GOT3 (cell line): ENCODE results near the gene SH3BP4.
"Not testable (repeated sequence)": the region's sequence is repeated elsewhere in the genome, so short reads cannot be mapped to it uniquely, and the experiment has no call there.

Experiments used
- DNase-seq: peaks from one replicate; lab custom pipeline; 2025; ENCODE audit warnings: mixed read lengths; lab: John Stamatoyannopoulos, UW

SH3BP4 gene

DNA sequence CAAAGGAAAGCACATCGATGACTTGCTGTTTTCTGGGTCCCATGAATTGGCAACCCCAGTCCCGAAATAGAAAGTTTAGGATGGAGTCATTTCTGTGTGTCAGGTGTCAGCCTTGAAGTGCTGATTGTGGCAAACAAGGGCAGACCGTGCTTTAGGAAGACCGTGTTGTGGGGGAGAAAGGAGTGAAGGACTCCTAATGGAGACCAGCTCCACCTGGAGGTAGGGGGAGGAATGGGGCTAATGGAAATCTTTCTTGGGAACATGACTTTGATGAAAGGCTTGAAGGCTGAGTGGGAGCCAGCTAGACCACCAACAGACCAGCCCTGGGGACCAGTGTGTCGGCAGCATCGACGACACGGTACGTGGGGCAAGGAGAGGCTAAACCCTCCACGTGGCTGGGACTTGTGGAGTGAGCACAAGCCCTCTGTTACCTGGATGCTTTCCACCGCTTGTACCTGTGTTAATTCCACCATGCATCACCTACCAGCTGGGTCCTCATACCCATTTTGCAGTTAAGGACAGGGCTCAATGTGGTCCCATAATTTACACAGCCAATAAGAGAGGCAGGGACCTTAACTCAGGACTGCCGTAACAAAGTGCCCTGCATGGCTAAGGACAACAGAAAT, 104.2 kb downstream of the SH3BP4 start:
- no peak for DNase-seq

DNA sequence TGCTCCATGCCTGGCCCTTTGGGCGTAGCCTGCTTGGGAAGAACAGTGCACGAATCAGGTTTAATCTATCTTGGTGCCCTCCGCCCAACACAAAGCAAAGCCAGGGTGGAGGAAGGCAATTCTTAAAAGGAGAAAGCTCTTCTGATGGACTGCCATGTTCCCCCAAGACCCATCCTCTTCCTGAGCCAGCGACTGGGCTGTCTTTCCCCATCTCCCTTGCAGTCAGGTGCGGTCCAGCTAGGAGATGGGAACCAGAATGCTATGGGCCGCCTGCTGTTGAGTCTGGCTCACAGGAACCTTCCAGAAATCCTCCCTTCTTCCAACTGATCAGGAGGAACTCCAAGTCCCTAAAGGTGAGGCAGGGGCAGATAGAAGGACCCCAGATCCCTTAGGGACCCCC, 105.0 kb downstream of the SH3BP4 start:
- DNase-seq: no peak

DNA sequence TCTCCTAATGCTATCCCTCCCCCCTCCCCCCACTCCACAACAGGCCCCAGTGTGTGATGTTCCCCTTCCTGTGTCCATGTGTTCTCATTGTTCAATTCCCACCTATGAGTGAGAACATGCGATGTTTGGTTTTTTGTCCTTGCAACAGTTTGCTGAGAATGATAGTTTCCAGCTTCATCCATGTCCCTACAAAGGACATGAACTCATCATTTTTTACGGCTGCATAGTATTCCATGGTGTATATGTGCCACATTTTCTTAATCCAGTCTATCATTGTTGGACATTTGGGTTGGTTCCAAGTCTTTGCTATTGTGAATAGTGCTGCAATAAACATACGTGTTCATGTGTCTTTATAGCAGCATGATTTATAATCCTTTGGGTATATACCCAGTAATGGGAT, 105.8 kb downstream of the SH3BP4 start:
- DNase-seq: not testable (repeated sequence)

DNA sequence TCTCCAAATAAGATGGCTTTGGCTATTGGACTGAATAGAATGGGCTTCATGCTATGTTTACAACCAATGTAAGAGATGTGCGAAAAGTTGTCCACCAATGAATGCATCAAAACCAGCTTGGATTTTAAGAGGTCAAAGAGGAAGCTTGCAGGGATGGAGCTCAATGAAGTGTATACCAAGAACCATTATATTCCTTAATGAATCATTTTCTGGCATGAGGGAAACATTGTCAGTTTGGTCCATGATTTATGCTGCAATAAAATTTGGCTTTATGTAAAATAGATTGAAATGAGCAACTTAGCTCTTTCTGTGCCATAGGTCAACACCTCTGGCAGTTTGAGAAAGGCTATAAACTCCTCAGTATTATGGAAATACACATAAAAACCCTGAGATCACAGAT, 107.3 kb downstream of the SH3BP4 start:
- DNase-seq: no peak

DNA sequence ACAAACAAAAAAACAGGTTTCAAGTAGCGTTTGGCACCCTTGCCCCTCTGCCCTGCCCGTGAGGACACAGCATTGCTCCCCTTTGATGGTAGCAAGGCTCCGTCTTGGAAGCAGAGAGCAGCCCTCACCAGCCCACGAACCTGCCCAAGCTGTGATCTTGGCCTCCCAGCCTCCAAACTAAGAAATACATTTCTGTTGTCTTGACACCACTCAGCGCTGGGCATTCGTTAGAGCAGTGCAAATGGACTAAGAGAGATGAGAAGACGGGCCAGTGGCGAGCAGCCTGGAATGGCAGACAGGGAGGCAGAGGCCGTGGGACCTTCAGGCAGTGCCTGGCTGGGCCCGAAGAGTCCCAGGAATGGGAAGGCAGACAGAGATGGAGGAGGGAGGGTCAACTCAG, 109.8 kb downstream of the SH3BP4 start:
- DNase-seq: no peak

DNA sequence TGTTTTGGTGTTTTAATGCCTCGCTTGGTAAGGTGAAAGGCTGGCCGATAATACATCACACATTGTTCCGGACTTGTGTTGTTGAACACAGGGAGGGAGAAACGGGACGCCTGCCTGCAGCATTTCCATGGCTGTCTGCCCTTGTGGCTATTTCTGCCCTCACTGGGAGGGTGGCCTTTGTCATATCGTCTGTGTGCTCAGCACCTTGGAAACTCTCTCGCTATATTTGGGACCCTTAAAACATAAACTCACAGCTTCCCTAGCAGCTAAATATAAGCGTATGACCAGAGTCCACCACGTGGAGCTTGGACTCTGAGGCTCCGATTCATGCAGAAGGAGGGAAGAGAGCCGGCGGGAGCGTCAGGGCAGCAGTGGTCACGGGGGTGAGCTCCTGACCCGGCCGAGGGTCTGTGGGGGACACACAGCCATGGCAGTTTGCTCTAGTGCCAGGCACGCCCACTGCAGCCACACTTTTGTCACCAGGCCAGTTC, 111.7 kb downstream of the SH3BP4 start:
- no peak for DNase-seq

DNA sequence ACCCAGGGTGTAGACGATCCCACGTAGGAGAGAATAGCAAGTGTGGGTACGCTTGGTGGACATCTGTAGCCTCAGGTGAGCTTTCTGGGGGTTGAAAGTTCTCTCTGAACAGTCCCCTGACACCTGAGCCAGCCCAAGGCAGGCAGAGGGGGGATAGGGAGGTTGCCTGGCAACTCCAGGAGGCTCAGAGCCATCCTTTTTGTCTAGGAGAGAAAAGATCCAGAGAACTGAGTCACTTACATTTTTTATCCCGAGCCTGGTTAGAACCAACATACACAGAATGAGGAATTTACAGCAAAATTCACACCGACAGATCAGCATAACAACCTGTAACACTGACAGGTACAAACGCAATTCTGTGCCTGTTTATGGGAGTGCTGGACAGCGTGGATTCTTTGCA, 113.2 kb downstream of the SH3BP4 start:
- no peak for DNase-seq

DNA sequence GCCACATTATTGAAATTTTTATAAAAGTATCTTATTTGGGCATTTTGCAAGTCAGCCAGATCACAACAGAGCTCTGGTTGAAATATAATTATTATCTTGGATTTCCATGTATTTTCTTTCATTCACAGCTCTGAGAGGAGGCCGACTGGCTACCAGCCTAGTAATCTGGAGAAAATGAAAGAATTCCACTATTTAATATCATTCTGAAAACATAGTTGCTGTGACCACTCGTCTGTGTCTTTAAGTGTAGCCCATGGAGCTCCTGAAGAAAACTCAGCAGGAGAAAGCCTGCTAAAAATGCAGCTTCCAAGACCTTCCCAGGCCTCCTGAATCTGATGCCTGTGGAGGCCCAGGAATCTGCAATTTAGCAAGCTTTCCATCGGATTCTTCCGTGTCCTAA, 114.7 kb downstream of the SH3BP4 start:
- no peak for DNase-seq

DNA sequence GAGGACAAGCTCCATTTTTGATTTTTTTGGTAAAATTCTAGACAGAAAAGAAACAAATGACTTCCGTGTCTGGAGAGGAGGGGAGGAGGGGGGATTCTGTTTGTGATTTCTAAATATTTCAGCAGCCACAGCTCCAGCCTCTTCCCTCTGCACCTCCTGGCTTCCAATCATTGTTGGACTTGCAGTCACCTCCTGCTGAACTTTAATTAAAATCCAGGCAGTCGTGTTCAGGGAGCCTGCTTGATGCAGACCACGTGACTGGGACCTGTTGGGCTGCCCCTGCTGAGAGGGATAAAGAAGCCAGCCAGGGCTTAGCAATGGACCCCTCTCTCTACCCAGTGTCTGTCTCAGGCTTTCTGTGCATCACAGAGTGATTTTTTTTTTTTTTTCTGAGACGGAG, 115.1 kb downstream of the SH3BP4 start:
- no peak for DNase-seq

DNA sequence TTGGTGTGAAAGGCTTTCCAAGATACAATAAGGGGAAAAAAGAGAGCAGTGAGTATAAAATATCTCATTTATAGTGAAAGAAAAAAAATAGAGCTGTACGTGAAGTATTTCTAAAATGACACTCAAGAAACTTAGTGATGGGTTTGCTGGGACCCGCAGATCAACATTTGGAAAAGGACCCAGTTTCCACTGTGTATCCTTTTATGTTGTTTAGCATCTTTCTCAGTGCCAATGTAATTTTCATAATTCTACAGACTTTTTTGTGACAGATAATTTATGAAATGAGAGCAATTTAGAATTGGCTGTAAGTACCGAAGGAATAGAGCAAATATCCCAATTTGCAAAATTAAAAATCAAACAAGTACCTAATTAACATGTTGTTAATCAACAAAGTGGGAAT, 116.9 kb downstream of the SH3BP4 start:
- no peak for DNase-seq

DNA sequence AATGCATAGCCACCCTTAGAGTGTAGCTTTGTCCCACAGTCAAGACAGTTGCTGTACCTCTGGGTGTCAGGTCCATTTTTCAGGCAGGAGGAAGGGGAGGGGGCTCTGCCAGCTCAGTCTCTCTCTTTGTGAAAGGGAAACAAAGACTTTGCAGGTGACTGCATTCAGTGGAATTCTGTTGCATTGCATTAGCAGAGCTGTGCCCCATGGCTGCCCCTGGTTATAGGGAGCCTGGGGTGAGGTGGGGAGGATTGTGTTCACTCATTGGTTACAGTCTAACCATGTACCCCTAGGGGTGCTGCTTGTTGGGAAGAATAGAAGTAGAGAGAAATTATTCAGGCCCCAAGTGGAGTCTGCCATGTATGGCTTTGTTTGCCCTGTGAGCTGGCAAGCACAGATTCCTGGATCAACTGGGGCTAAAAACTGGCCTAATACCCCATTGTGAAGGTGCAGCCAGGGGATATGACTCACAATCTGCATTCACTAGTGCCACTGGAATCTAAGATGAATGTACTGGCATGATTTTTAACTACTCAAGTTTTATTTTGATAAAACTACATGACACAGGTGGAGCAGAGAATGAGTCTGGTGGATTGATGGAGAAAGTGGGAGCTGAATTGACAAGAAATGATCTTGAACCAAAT, 118.4 kb downstream of the SH3BP4 start:
- no peak for DNase-seq

DNA sequence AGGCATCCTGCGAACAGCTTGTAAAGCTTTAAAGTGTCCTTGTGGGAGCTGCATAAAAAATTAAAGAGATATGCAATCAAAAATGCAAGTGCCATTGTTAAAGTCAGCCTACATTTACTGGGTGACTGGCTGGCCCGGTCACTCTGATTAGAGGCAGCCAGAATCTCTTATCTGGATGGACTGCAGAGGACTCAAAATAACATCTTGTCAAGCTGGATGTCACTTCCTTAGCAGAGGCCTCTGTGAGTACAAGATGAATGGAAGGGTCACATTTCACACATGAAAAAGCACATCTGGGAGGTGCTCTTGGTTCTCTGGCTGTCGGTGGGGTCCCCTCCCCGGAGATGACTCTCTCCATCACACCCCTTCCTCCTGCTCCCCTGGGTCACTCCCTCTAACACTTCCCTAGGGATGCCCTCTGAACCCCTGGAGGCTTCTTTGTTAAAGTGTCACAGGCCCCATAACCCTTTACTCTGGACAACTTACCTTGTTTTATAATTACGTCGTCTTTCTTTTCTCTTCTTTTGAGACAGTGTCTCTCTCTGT, 122.1 kb downstream of the SH3BP4 start:
- no peak for DNase-seq

DNA sequence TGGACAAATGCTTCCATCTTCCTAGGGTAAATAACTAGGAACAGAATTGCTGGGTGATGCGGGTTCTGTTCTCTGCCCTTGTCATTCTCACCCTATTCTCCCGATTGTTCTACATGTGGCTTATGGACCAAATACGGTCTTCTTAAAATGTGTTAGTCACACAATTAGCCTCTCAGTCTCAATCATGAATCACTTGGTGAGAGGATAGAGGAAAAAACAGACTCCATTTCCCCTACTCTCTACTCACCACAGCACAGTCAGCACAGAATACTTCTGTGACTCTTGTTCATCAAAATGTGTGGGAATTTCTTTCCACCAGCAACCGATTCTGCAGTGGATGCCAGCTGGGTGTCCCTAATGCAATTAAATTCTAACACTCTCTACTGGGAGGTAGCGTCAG, 125.2 kb downstream of the SH3BP4 start:
- DNase-seq: no peak

DNA sequence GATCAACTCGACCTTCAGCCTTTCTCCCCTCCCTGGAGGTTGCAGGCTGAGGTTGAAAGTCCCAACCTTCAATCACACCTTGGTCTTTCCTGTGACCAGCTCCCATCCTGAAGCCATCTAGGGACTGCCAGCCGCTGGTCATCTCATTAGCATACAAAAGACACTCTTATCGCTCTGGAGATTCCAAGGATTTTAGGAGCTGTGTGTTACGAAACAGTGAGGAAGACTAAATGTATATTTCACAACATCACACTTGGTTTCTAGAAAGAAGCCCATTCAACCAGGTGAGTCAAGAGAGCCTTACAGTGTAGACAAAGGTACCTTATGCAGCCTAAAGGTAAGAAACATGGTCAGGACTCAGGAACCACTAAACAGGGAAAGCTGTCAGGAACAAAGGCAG, 126.4 kb downstream of the SH3BP4 start:
- DNase-seq: no peak

DNA sequence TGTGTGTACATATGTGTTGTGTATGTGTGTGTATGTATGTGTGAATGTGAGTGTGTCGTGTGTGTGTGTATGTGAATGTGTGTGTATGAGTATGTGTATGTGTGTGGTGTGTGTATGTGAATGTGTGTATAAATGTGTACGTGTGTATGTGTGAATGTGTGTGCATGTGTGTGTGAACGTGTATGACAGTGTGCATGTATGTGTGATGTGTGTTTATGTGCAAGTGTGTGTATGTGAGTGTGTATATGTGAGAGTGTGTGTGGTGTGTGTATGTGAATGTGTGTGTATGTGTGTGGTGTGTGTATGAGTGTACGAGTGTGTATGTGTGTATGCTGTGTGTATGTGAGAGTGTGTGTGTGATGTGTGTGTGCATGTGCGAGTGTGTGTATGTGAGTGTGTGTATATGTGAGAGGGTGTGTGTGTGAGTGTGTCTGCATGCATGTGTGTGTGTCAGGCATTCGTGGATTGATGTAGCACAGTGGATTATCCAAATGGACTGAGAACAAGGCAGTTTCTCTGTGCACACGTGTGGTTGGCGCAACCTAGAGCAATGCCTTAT, 127.2 kb downstream of the SH3BP4 start:
- DNase-seq: no peak

DNA sequence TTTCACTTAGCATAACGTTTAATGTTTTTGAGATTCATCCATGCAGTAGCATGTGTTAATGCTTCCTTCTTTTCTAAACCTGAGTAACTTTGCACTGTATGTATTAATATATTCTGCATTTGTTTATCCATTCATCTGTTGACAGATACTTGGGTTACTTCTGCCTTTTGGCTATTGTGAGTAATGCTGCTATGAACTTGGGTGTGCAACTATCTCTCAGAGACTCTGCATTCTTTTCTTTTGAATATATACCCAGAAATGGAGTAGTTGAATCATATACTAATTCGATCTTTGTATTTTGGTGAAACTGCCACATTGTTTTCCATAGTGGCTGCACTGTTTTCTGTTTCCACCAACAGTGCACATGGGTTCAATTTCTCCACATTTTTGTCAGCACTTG, 128.3 kb downstream of the SH3BP4 start:
- no peak for DNase-seq

DNA sequence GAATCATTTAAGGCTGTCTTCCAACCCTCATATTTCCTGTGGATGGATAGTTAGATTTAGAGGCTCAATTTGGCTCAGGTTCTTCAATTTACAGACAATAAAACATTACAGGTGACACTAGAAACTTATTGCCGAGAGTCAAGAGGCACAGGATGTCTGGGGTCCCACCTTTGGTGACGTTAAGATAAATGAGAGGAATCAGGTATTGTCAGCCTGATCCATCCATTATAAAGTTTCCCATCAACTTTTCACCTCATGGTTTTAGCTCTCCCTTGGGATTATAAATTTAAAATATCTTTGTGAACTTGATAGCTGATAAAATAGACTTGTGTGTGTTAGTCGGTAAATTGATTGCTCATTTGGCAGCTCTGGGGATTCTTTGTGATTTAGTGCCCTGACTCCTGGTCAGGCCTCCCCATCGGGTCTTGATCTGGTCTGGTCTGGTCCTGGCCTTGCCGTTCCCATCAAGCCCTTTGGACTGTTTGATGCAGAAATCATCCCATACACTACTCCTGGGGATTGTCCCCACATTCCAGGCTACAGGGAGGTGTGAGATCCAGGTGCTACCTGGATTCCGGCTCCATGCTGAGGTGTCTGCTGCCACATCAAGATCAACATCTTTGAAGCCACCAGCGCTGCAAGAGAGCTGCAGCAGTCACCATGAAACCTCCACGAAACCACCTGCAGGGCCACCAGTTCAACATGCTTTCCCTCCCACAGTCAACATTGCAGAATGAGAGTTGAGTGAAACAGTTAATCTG, 130.9 kb downstream of the SH3BP4 start:
- DNase-seq: no peak

DNA sequence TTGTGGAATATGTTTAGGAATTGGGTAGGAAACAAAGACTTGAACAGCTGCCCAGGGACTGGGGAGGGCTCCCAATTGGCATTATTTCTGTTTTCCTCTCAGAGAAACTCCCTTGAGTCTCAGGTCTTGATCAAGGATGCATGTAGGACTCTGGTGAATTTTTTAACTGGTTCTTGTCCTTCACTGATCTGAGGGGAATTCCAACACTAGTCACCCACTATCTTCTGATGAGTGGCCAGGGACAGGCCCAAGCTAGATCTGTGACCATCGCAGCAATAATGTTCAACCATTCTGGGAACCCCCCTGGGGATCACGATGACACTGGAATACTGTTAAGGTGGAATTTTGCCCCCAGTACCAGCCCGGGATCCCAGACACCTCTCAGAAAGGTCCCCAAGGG, 132.0 kb downstream of the SH3BP4 start:
- DNase-seq: no peak

DNA sequence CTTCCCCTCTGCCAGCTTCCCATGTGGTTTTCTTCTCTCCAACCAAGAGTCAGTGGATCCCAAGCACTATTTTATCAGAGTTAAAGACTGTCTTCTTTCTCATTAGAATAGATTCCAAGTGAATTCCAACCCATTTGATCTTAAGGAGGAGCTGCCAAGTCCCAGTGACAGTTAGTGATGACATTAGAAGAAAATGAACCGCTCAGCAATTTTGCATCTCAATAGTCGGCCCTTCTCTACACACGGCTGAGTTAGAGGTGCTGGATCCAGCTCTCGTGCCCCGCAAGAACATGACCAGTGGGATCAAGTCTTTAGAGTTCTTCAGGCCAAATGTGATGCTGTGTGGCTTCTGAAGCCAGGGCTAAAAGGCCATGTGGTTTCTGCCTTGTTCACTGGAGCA, 132.6 kb downstream of the SH3BP4 start:
- no peak for DNase-seq

DNA sequence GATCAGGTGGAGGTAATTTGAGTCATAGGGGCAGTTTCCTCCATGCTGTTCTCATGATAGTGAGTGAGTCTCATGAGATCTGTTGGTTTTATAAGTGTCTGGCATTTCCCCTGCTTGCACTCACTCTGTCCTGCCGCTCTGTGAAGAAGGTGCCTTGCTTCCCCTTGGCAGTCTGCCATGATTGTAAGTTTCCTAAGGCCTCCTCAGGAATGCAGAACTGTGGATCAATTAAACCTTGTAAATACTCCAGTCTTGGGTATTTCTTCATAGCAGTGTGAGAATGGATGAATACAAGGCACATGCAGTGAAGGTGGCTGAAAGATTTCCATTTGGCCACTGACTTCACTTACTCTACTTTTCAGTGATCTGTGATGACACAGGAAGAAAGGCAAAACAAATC, 133.7 kb downstream of the SH3BP4 start:
- DNase-seq: no peak

DNA sequence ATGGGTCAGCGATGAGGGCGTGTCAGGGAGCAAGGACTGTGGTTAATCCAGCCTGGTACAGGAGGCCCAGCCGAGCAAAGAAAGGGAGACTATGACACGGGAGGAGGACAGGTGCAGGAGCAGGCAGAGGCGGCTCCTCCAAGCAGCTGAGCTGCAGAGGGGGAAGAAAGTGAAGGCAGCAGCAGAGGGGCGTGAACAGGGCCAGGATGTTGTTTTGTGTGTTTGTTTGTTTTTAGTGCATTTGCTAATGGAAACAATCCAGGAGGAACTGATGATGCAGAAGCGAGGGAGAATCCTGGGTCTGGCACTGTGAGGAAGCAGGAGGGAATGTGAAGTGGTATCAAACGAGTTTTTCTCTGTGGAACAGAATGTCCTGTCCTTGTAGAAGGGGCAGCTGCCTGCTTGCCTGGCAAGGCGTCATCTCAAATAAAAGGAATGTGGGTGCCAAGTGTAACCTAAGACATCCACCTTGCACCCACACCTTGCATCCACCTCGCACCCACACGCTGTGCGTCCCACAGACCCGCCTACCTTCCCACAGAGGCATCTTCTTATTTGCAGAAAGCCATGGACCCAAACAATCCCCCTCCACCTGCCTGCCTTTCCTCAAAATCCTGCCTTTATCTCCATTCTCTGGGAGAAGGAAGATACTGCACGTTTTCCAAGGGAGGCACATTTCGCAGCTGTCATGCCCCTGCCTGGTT, 134.8 kb downstream of the SH3BP4 start:
- DNase-seq: no peak
